ENCODE measurements around the gene NLRP7.
"Not testable (repeated sequence)": the region's sequence is repeated elsewhere in the genome, so short reads cannot be mapped to it uniquely, and the experiment has no call there.

Gene NLRP7

DNA sequence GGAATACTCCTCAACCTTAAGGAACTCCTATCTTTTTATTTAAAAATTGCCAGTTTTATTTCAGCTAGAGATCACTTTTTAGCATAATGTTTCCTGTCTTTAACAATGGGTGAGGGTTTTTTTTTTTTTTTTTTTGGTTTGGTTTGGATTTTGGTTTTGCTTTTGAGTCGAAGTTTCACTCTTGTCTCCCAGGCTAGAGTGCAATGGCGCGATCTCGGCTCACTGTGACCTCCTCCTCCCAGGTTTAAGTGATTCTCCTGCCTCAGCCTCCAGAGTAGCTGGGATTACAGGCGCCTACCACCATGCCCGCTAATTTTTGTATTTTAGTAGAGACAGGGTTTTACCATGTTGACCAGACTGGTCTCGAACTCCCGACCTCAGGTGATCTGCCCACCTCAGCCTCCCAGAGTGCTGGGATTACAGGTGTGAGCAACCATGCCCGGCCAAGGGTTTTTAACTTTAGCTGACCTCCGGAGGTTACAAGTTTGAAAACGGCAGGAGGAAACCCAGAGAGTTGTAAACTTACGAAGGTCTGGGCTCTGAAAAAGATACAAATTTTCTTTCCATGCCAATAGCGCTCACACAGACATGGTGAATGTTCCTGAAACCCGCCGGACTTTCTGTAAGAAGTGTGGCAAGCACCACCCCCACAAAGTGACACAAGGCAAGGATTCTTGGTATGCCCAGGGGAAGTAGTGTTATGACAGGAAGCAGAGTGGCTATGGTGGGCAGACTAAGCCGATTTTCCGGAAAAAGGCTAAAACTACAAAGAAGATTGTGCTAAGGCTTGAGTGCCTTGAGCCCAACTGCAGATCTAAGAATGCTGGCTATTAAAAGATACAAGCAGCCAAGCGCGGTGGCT, 26.1 kb upstream of the NLRP7 start:
- H4K91ac ChIP-seq (ENCODE audit: low read length); H3K18ac ChIP-seq (ENCODE audit: low read depth in 1 of 2, low read length in 2 of 2); H2BK12ac ChIP-seq (ENCODE audit: low read length in 2 of 2); H3K79me1 ChIP-seq (replicated peaks; ENCODE audit: low read length, poor library complexity, severe bottlenecking); H3K4me1 ChIP-seq (ENCODE audit: control insufficient read depth, insufficient read depth, low read depth, low read length); H3K4ac ChIP-seq (ENCODE audit: low read depth in 1 of 2, low read length in 2 of 2); H3K27me3 ChIP-seq (ENCODE audit: control insufficient read depth in 1 of 2, insufficient read depth in 1 of 2, low read length in 2 of 2); H2AFZ ChIP-seq (ENCODE audit: low read depth, low read length); DNase-seq; H2BK120ac ChIP-seq (ENCODE audit: low read depth, low read length); H3K23ac ChIP-seq (ENCODE audit: low read length in 2 of 2); H2BK15ac ChIP-seq (ENCODE audit: low read depth, poor library complexity, severe bottlenecking); H3K4me2 ChIP-seq (ENCODE audit: low read length, poor library complexity, severe bottlenecking); H2AK5ac ChIP-seq (ENCODE audit: low read length, severe bottlenecking); H3K9ac ChIP-seq (ENCODE audit: low read length); H3K4me3 ChIP-seq (ENCODE audit: insufficient read depth in 1 of 2, low read depth in 1 of 2, low read length in 2 of 2); H3K27ac ChIP-seq (ENCODE audit: low read length, poor library complexity, severe bottlenecking); H3K36me3 ChIP-seq (ENCODE audit: control insufficient read depth in 1 of 2, insufficient read depth in 2 of 2, low read depth in 1 of 2, low read length in 2 of 2); H2BK5ac ChIP-seq (ENCODE audit: low read depth, low read length, poor library complexity, severe bottlenecking); H3K14ac ChIP-seq (ENCODE audit: low read length in 2 of 2); H3K9me3 ChIP-seq (ENCODE audit: control insufficient read depth, low read length); H4K8ac ChIP-seq (ENCODE audit: low read length): not testable (repeated sequence)
- 86% methylated on average over 19 of the region's 19 CpGs for WGBS

DNA sequence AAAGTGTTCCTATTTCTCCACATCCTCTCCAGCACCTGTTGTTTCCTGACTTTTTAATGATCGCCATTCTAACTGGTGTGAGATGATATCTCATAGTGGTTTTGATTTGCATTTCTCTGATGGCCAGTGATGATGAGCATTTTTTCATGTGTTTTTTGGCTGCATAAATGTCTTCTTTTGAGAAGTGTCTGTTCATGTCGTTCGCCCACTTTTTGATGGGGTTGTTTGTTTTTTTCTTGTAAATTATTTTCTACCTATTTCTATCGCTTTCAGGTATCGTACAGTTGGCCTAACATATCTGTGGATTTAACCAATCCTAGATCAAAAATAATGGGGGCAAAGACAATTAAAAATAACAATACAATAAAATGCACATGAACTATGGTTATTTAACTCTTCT, 24.1 kb upstream of the NLRP7 start:
- H3K4me1 ChIP-seq (ENCODE audit: control insufficient read depth, insufficient read depth, low read depth, low read length); DNase-seq; H3K4me3 ChIP-seq (ENCODE audit: insufficient read depth in 1 of 2, low read depth in 1 of 2, low read length in 2 of 2); H2BK120ac ChIP-seq (ENCODE audit: low read depth, low read length); H4K91ac ChIP-seq (ENCODE audit: low read length); H3K4ac ChIP-seq (ENCODE audit: low read depth in 1 of 2, low read length in 2 of 2); H2AK5ac ChIP-seq (ENCODE audit: low read length, severe bottlenecking); H2AFZ ChIP-seq (ENCODE audit: low read depth, low read length); H3K18ac ChIP-seq (ENCODE audit: low read depth in 1 of 2, low read length in 2 of 2); H3K9ac ChIP-seq (ENCODE audit: low read length); H2BK5ac ChIP-seq (ENCODE audit: low read depth, low read length, poor library complexity, severe bottlenecking); H3K27me3 ChIP-seq (ENCODE audit: control insufficient read depth in 1 of 2, insufficient read depth in 1 of 2, low read length in 2 of 2); H3K4me2 ChIP-seq (ENCODE audit: low read length, poor library complexity, severe bottlenecking); H3K14ac ChIP-seq (ENCODE audit: low read length in 2 of 2); H3K23ac ChIP-seq (ENCODE audit: low read length in 2 of 2); H2BK15ac ChIP-seq (ENCODE audit: low read depth, poor library complexity, severe bottlenecking); H4K8ac ChIP-seq (ENCODE audit: low read length); H2BK12ac ChIP-seq (ENCODE audit: low read length in 2 of 2); H3K79me1 ChIP-seq (replicated peaks; ENCODE audit: low read length, poor library complexity, severe bottlenecking); H3K27ac ChIP-seq (ENCODE audit: low read length, poor library complexity, severe bottlenecking); H3K9me3 ChIP-seq (ENCODE audit: control insufficient read depth, low read length); H3K36me3 ChIP-seq (ENCODE audit: control insufficient read depth in 1 of 2, insufficient read depth in 2 of 2, low read depth in 1 of 2, low read length in 2 of 2): not testable (repeated sequence)
- no CpG with 5 or more reads among the region's 5 CpGs for WGBS

DNA sequence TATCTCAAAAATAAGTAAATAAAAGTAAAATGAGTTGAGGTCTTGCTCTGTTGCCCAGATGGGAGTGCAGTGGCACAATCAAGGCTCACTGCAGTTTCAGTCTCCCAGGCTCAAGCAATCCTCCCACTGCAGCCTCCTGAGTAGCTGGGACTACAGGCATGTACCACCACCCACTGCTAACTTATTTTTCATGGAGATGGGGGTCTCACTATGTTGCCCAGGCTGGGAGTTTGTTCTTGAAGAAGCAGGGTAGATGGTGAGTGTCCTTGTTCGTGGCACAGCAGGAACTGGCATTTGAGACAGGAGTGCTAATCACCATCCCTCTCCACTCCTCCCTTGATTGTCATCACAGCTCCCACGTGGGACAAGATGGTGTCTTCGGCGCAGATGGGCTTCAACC, 22.3 kb upstream of the NLRP7 start:
- Histone ChIP-seq H3K4ac (ENCODE audit: low read depth in 1 of 2, low read length in 2 of 2) (no peak overlapping the region), H3K18ac (ENCODE audit: low read depth in 1 of 2, low read length in 2 of 2) (no peak overlapping the region), H3K36me3 (ENCODE audit: control insufficient read depth in 1 of 2, insufficient read depth in 2 of 2, low read depth in 1 of 2, low read length in 2 of 2) (no peaks in the 10 kb centered on the region), H3K9me3 (ENCODE audit: control insufficient read depth, low read length) (no peaks in the 10 kb centered on the region), H3K27me3 (ENCODE audit: control insufficient read depth in 1 of 2, insufficient read depth in 1 of 2, low read length in 2 of 2) (no peaks in the 10 kb centered on the region), H3K4me1 (ENCODE audit: control insufficient read depth, insufficient read depth, low read depth, low read length) (no peaks in the 10 kb centered on the region), H2BK120ac (ENCODE audit: low read depth, low read length) (no peak overlapping the region), H2BK15ac (ENCODE audit: low read depth, poor library complexity, severe bottlenecking) (no peak overlapping the region), H4K8ac (ENCODE audit: low read length) (no peak overlapping the region), H3K14ac (ENCODE audit: low read length in 2 of 2) (no peak overlapping the region), H3K4me3 (ENCODE audit: insufficient read depth in 1 of 2, low read depth in 1 of 2, low read length in 2 of 2) (no peak overlapping the region), H3K27ac (ENCODE audit: low read length, poor library complexity, severe bottlenecking) (no peak overlapping the region), H4K91ac (ENCODE audit: low read length) (no peak overlapping the region), H3K4me2 (ENCODE audit: low read length, poor library complexity, severe bottlenecking) (no peak overlapping the region), H3K9ac (ENCODE audit: low read length) (no peak overlapping the region), H3K79me1 (replicated peaks; ENCODE audit: low read length, poor library complexity, severe bottlenecking) (no peaks in the 10 kb centered on the region), H2BK5ac (ENCODE audit: low read depth, low read length, poor library complexity, severe bottlenecking) (no peak overlapping the region), H2BK12ac (ENCODE audit: low read length in 2 of 2) (no peak overlapping the region), H2AFZ (ENCODE audit: low read depth, low read length) (no peak overlapping the region), H2AK5ac (ENCODE audit: low read length, severe bottlenecking) (no peak overlapping the region), H3K23ac (ENCODE audit: low read length in 2 of 2) (no peak overlapping the region)
- DNase-seq, result no peak
- WGBS, result 62% methylated on average over 4 of the region's 4 CpGs

DNA sequence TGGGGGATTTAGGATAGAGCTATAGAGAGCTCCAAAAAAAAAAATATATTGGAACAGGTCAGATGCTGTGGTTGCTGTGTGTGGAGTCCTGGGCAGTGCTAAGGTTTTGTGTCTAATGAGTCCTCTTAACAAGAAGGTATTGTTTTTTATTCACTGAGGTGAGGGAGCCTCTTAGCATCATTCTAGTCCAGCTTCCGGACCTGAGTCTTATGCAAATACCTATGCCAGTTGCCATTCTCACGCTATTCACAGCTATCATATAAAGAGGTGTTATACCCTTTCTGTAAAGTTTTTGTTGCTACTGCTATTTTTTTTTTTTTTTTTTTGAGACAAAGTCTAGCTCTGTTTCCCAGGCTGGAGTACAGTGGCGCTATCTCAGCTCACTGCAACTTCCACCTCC, 20.3 kb upstream of the NLRP7 start:
- Histone ChIP-seq H2BK12ac (ENCODE audit: low read length in 2 of 2) (no peak overlapping the region), H3K9me3 (ENCODE audit: control insufficient read depth, low read length) (no peaks in the 10 kb centered on the region), H3K4me2 (ENCODE audit: low read length, poor library complexity, severe bottlenecking) (no peak overlapping the region), H3K4ac (ENCODE audit: low read depth in 1 of 2, low read length in 2 of 2) (no peak overlapping the region), H3K4me1 (ENCODE audit: control insufficient read depth, insufficient read depth, low read depth, low read length) (no peaks in the 10 kb centered on the region), H3K18ac (ENCODE audit: low read depth in 1 of 2, low read length in 2 of 2) (no peak overlapping the region), H3K9ac (ENCODE audit: low read length) (no peak overlapping the region), H3K27ac (ENCODE audit: low read length, poor library complexity, severe bottlenecking) (no peak overlapping the region), H2AFZ (ENCODE audit: low read depth, low read length) (no peak overlapping the region), H2BK120ac (ENCODE audit: low read depth, low read length) (no peak overlapping the region), H2BK5ac (ENCODE audit: low read depth, low read length, poor library complexity, severe bottlenecking) (no peak overlapping the region), H3K79me1 (replicated peaks; ENCODE audit: low read length, poor library complexity, severe bottlenecking) (no peaks in the 10 kb centered on the region), H3K4me3 (ENCODE audit: insufficient read depth in 1 of 2, low read depth in 1 of 2, low read length in 2 of 2) (no peak overlapping the region), H2AK5ac (ENCODE audit: low read length, severe bottlenecking) (no peak overlapping the region), H3K36me3 (ENCODE audit: control insufficient read depth in 1 of 2, insufficient read depth in 2 of 2, low read depth in 1 of 2, low read length in 2 of 2) (no peaks in the 10 kb centered on the region), H2BK15ac (ENCODE audit: low read depth, poor library complexity, severe bottlenecking) (no peak overlapping the region), H3K27me3 (ENCODE audit: control insufficient read depth in 1 of 2, insufficient read depth in 1 of 2, low read length in 2 of 2) (no peaks in the 10 kb centered on the region), H4K8ac (ENCODE audit: low read length) (no peak overlapping the region), H4K91ac (ENCODE audit: low read length) (no peak overlapping the region), H3K23ac (ENCODE audit: low read length in 2 of 2) (no peak overlapping the region), H3K14ac (ENCODE audit: low read length in 2 of 2) (no peak overlapping the region)
- no peak for DNase-seq
- 87% methylated on average over 1 of the region's 3 CpGs for WGBS
